ENCODE data around the gene HDAC7.

DNA sequence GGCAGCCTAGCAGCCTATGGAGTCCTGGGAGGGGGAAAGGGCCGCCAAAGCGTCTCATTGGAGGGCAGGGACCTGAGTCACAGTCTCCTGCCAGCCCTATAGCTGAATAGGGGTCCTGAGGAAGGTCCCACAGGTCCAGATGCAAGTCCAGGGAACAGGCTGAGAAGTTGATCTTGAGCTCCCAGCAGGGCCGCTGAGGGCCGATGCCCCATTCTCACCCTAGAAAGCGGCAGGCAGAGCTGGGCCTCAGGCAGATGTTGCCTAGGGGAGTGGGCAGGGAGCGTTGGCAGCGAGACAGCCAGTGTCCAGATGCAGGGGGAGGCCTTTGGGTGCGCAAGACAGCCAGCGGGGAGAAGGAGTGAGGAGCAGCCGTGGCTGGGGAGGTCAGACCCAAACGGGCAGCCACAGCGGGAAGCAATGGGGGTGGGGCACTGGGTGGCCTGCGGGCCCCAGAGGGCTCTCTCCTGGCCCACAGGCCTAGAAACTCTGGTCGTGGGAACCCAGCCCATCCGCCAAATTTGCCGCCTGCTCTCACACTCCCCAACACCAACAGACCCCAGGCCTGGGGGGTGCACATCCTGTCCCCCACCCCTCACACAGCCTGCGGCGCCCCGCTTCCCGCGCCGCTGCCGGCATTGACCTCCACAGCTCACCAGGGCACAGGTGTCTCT, 1.1 kb downstream of the HDAC7 start:
- TF ChIP-seq, protein P1, sequence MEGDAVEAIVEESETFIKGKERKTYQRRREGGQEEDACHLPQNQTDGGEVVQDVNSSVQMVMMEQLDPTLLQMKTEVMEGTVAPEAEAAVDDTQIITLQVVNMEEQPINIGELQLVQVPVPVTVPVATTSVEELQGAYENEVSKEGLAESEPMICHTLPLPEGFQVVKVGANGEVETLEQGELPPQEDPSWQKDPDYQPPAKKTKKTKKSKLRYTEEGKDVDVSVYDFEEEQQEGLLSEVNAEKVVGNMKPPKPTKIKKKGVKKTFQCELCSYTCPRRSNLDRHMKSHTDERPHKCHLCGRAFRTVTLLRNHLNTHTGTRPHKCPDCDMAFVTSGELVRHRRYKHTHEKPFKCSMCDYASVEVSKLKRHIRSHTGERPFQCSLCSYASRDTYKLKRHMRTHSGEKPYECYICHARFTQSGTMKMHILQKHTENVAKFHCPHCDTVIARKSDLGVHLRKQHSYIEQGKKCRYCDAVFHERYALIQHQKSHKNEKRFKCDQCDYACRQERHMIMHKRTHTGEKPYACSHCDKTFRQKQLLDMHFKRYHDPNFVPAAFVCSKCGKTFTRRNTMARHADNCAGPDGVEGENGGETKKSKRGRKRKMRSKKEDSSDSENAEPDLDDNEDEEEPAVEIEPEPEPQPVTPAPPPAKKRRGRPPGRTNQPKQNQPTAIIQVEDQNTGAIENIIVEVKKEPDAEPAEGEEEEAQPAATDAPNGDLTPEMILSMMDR (IDR thresholded peaks at IDR 0.05): no peak
- TF ChIP-seq ZFX (IDR thresholded peaks at IDR 0.05; ENCODE audit: borderline replicate concordance): no peak
